ENCODE results near the gene BEST2. TPM values are rescaled to one million over a fixed set of nuclear protein-coding genes. Genes with fewer than 3 reads are reported as not detected.
"Not testable (repeated sequence)": the region's sequence is repeated elsewhere in the genome, so short reads cannot be mapped to it uniquely, and the experiment has no call there.

Gene BEST2
- total RNA-seq, 1 donor from 2014 or later: 1.2 TPM

DNA sequence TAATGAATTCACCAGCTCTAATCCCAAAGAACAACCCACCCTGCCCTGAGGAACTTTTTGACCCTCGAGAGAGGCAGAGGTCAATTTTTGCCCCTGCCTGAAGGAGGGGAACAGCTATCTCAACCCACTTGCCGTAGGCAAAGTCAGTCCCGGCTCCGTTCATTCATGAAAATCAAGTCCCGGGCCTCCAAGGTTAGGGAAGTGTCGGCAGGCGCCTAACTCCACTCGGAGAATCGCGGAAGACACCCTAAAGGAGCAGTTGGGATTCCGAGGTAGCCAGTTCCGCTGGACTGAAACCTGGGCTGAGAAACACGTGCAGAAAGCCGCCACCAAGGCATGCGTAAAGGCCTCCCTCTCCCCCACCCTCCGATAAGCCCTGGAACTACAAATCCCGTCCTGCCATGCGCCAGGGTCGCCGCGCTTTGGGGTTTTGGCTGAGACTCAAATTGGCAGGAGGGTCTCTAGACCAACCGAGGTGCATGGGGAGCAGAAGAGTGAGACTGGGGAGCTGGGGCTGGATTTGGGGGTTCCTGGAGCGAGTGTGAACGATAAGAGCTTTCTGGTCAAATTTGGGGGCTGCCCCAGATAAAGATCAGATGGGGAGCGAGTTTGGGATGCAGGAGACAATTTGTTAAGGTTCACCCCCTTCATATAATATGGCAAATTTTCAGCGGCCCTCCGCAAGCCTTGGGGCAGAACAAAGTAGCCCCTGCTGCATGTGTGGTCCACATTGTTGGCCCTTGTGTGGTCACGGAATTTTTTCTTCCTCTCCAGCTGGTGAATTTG lies 27.8 kb upstream of the BEST2 start, which contains the start of gene TNPO2:
Gene TNPO2, minus strand, starts transcription at position 292 of the 786 bp plus-strand sequence. CDS start 2,955 bp downstream, outside the sequence.
- no peaks in the 10 kb centered on the region for H3K9me3 ChIP-seq
- peaks cover 45% of the 10 kb centered on the region for H3K4me1 ChIP-seq
- DNase-seq (ENCODE audit: extremely low spot score in 2 of 2): no peak
- no peaks in the 10 kb centered on the region for H3K27me3 ChIP-seq
- intact Hi-C loops (cut with DNase I): no loop called here
- peak within 1 kb of the TSS; percentile 51 to 78 for H3K4me3 ChIP-seq
- peaks cover 0 to 8% of the 10 kb centered on the region in 2 donors for H3K36me3 ChIP-seq
- TF ChIP-seq POLR2AphosphoS5 (IDR thresholded peaks at IDR 0.05; ENCODE audit: insufficient read depth in 1 of 2, low read depth in 1 of 2) (peak in 1 of 2 donors; percentile 20), POLR2A (IDR thresholded peaks at IDR 0.05) (no peak)
- TF ChIP-seq, protein P1, sequence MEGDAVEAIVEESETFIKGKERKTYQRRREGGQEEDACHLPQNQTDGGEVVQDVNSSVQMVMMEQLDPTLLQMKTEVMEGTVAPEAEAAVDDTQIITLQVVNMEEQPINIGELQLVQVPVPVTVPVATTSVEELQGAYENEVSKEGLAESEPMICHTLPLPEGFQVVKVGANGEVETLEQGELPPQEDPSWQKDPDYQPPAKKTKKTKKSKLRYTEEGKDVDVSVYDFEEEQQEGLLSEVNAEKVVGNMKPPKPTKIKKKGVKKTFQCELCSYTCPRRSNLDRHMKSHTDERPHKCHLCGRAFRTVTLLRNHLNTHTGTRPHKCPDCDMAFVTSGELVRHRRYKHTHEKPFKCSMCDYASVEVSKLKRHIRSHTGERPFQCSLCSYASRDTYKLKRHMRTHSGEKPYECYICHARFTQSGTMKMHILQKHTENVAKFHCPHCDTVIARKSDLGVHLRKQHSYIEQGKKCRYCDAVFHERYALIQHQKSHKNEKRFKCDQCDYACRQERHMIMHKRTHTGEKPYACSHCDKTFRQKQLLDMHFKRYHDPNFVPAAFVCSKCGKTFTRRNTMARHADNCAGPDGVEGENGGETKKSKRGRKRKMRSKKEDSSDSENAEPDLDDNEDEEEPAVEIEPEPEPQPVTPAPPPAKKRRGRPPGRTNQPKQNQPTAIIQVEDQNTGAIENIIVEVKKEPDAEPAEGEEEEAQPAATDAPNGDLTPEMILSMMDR (IDR thresholded peaks at IDR 0.05): no peak
- peak within 1 kb of the TSS; percentile 95 for H3K27ac ChIP-seq

DNA sequence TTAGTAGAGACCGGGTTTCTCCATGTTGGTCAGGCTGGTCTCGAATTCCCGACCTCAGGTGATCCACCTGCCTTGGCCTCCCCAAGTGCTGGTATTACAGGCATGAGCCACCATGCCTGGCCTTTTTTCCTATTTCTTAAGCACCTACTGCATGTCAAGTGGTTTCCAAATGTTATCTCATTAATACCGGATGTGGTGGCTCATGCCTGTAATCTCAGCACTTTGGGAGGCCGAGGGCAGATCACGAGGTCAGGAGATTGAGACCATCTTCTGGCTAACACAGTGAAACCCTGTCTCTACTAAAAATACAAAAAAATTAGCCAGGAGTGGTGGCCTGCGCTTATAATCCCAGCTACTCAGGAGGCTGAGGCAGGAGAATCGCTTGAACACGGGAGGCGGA lies 26.0 kb upstream of the BEST2 start:
- DNase-seq (ENCODE audit: extremely low spot score in 2 of 2); H3K27me3 ChIP-seq; H3K9me3 ChIP-seq; intact Hi-C loops (cut with DNase I); H3K4me3 ChIP-seq; H3K27ac ChIP-seq: not testable (repeated sequence)
- H3K4me1 ChIP-seq: peaks cover 29% of the 10 kb centered on the region
- peaks cover 0 to 23% of the 10 kb centered on the region in 2 donors for H3K36me3 ChIP-seq

DNA sequence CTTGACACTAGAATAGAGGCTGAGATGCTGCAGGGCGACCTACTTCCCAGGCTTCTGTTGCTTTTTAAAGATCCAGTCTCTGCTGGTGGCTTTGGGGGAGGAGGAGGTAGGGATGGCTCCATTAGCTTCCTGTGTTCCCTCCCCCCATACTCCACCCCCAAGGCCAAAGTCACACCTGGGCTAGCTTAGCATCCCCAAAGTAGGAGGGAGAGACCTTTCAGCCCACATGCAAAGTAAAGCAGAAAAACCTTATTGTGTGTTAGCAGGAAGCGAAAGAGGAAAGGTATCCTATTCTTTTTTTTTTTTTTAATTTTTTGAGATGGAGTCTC lies 24.6 kb upstream of the BEST2 start:
- intact Hi-C loops (cut with DNase I): no loop called here

DNA sequence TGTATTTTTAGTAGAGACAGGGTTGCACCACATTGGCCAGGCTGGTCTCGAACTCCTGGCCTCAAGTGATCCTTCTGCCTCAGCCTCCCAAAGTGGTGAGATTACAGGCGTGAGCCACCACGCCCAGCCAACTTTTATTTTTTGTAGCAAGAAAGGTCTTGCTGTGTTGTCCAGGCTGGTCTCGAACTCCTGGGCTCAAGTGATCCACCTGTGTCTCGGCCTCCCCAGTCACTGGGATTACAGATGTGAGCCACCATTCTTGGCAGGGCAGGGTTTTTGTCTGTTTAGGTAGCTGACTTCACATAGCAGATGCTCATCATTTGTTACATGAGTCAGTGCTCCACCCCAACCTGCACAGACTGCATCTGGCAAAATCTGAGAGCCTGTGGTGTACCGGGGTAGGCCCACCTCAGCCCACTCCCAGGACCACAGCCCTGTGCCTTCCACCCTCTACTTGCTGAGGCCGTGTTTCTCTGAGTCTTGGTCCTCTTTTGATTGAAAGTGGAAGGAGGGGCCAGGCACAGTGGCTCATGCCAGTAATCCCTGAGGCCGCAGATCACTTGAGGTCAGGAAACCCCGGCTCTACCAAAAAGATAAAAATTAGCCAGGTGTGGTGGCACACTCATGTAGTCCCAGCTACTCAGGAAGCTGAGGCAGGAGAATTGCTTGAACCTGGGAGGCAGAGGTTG lies 23.7 kb upstream of the BEST2 start:
- H3K36me3 ChIP-seq: peaks cover 0 to 31% of the 10 kb centered on the region in 2 donors
- peaks cover 35% of the 10 kb centered on the region for H3K4me1 ChIP-seq
- intact Hi-C loops (cut with DNase I): no loop called here

More for the DNA sequence above, 24.6 kb upstream of the BEST2 start:
- Histone ChIP-seq H3K36me3 (peaks cover 0 to 31% of the 10 kb centered on the region in 2 donors), H3K27me3 (no peaks in the 10 kb centered on the region), H3K4me1 (peaks cover 27% of the 10 kb centered on the region), H3K27ac (no peak overlapping the region), H3K9me3 (no peaks in the 10 kb centered on the region), H3K4me3 (no peak overlapping the region)
- TF ChIP-seq, protein P1 (IDR thresholded peaks at IDR 0.05): no peak
- TF ChIP-seq POLR2AphosphoS5 (IDR thresholded peaks at IDR 0.05; ENCODE audit: insufficient read depth in 1 of 2, low read depth in 1 of 2) (no peak), POLR2A (IDR thresholded peaks at IDR 0.05) (no peak)
- no peak for DNase-seq (ENCODE audit: extremely low spot score in 2 of 2)

DNA sequence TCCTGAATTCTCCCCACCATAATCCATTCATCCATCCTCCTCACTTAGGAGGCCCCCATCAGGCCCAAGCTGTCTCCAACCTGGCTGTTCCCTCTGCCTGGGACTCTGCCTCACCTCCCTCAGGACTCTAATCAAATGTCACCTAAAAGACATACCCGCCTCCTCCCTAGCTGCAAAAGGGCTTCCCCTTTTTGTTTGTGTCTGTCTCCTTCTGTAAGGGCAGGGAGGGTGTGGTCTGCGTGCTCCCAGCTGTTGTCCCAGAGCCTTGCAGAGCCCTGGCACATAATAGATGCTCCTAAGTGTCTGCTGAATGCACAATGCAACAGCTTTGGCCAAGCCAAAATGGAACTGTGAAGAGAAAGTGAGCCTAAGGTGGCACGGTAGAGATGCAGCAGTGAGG lies 21.5 kb upstream of the BEST2 start:
- Histone ChIP-seq H3K36me3 (peaks cover 0 to 31% of the 10 kb centered on the region in 2 donors), H3K27ac (no peak overlapping the region)
- intact Hi-C loops (cut with DNase I): no loop called here

More for the DNA sequence above, 23.7 kb upstream of the BEST2 start:
- TF ChIP-seq, protein P1 (IDR thresholded peaks at IDR 0.05): no peak
- TF ChIP-seq POLR2A (IDR thresholded peaks at IDR 0.05) (no peak), POLR2AphosphoS5 (IDR thresholded peaks at IDR 0.05; ENCODE audit: insufficient read depth in 1 of 2, low read depth in 1 of 2) (no peak)
- H3K27me3 ChIP-seq: no peaks in the 10 kb centered on the region
- no peaks in the 10 kb centered on the region for H3K9me3 ChIP-seq
- no peak overlapping the region for H3K27ac ChIP-seq
- no peak overlapping the region for H3K4me3 ChIP-seq
- DNase-seq (ENCODE audit: extremely low spot score in 2 of 2): no peak

More for the DNA sequence above, 21.5 kb upstream of the BEST2 start:
- H3K27me3 ChIP-seq: no peaks in the 10 kb centered on the region
- peaks cover 34% of the 10 kb centered on the region for H3K4me1 ChIP-seq
- no peak overlapping the region for H3K4me3 ChIP-seq
- no peak for DNase-seq (ENCODE audit: extremely low spot score in 2 of 2)
- no peaks in the 10 kb centered on the region for H3K9me3 ChIP-seq
- TF ChIP-seq POLR2AphosphoS5 (IDR thresholded peaks at IDR 0.05; ENCODE audit: insufficient read depth in 1 of 2, low read depth in 1 of 2) (no peak), POLR2A (IDR thresholded peaks at IDR 0.05) (no peak)
- TF ChIP-seq, protein P1 (IDR thresholded peaks at IDR 0.05): no peak
